ENCODE results near the gene SYNPO2.

DNA sequence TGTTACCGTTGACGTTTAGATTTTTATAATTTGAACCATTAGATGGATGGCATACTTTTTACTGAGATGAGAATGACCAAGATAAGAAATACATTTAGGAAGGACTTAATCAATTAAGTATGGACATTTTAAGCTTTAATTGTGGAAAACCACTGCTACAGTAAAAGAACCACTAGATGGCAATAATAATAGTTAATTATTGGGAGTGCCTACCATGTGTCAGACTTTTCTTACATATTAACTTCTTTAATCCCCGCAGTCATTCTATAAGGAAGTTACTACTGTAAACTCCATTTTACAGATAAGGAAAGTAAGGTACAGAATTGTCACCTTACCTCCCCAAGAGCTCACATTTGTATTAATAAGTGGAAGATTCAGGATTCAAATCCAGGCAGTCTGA is 198.5 kb downstream of the SYNPO2 start:
- TF ChIP-seq, protein P1, sequence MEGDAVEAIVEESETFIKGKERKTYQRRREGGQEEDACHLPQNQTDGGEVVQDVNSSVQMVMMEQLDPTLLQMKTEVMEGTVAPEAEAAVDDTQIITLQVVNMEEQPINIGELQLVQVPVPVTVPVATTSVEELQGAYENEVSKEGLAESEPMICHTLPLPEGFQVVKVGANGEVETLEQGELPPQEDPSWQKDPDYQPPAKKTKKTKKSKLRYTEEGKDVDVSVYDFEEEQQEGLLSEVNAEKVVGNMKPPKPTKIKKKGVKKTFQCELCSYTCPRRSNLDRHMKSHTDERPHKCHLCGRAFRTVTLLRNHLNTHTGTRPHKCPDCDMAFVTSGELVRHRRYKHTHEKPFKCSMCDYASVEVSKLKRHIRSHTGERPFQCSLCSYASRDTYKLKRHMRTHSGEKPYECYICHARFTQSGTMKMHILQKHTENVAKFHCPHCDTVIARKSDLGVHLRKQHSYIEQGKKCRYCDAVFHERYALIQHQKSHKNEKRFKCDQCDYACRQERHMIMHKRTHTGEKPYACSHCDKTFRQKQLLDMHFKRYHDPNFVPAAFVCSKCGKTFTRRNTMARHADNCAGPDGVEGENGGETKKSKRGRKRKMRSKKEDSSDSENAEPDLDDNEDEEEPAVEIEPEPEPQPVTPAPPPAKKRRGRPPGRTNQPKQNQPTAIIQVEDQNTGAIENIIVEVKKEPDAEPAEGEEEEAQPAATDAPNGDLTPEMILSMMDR (IDR thresholded peaks at IDR 0.05 in 2 of 3, conservative IDR thresholded peaks at IDR 0.05 in 1 of 3; ENCODE audit: borderline replicate concordance in 1 of 3, insufficient read depth in 1 of 3, low read depth in 2 of 3, low read length in 2 of 3): peak; percentile 13 to 38 (median 19); a peak in 3 of 6 replicates
- no peak for TF ChIP-seq JUND (IDR thresholded peaks at IDR 0.05)
- TF ChIP-seq TCF7L2 (IDR thresholded peaks at IDR 0.05; ENCODE audit: borderline replicate concordance, extremely low read depth, insufficient read depth, insufficient read length): no peak
- TF ChIP-seq POLR2AphosphoS5 (IDR thresholded peaks at IDR 0.05; ENCODE audit: low read depth, low read length): no peak
